Measurements from ENCODE around the gene CR1L. TPM values are rescaled to one million over a fixed set of nuclear protein-coding genes. Genes with fewer than 3 reads are reported as not detected.
"Not testable (repeated sequence)": the region's sequence is repeated elsewhere in the genome, so short reads cannot be mapped to it uniquely, and the experiment has no call there.

Gene CR1L
- total RNA-seq, 2 donors from 2014 or later = not detected

DNA sequence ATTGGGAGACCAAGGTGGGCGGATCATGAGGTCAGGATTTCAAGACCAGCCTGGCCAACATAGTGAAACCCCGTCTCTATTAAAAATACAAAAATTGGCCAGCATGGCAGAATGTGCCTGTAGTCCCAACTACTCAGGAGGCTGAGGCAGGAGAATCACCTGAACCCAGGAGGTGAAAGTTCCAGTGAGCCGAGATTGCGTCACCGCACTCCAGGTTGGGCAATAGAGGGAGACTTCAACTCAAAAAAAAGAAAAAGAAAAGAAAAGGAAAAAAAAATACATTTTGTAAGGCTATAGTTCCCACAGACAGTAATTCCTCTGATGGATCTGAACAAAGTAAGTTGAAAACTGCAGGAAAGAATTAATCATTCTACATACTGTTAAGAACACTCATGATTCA lies 58.8 kb downstream of the CR1L start:
- TF ChIP-seq CTCF (IDR thresholded peaks at IDR 0.05) = no peak
- no peak overlapping the region for H3K27ac ChIP-seq
- no peak overlapping the region for H3K4me3 ChIP-seq
- DNase-seq (ENCODE audit: low spot score) = no peak
- H3K36me3 ChIP-seq = no peaks in the 10 kb centered on the region
- H3K27me3 ChIP-seq = no peaks in the 10 kb centered on the region
- H3K4me1 ChIP-seq = no peaks in the 10 kb centered on the region
- no peaks in the 10 kb centered on the region for H3K9me3 ChIP-seq

DNA sequence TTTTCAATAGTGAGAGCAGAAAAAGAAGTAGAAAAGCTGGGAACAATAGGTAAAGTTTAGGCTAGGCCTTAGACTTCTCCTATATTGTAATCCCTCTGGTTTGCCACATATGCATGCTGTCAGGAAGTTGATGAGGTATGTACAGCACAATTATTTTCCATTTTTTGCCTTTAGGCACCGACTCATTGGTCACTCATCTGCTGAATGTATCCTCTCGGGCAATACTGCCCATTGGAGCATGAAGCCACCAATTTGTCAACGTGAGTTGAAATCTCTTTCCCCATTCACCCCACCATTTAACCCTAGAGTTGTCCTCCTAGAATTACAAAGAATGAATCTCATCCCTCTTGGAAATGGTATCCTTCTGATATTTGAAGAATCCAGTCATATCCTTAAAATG lies 63.1 kb downstream of the CR1L start:
- not testable (repeated sequence) for H3K27ac ChIP-seq; H3K9me3 ChIP-seq; H3K36me3 ChIP-seq; H3K27me3 ChIP-seq; DNase-seq (ENCODE audit: low spot score); H3K4me1 ChIP-seq; H3K4me3 ChIP-seq

GRCh38 chr1:207711285-207711684 lies 66.4 kb downstream of the CR1L start:
- H3K27ac ChIP-seq = no peak overlapping the region
- no peak for TF ChIP-seq CTCF (IDR thresholded peaks at IDR 0.05)
- H3K4me3 ChIP-seq = no peak overlapping the region
- H3K4me1 ChIP-seq = no peaks in the 10 kb centered on the region
- no peak for DNase-seq (ENCODE audit: low spot score)
- no peaks in the 10 kb centered on the region for H3K9me3 ChIP-seq
- H3K36me3 ChIP-seq = no peaks in the 10 kb centered on the region
- H3K27me3 ChIP-seq = no peaks in the 10 kb centered on the region

DNA sequence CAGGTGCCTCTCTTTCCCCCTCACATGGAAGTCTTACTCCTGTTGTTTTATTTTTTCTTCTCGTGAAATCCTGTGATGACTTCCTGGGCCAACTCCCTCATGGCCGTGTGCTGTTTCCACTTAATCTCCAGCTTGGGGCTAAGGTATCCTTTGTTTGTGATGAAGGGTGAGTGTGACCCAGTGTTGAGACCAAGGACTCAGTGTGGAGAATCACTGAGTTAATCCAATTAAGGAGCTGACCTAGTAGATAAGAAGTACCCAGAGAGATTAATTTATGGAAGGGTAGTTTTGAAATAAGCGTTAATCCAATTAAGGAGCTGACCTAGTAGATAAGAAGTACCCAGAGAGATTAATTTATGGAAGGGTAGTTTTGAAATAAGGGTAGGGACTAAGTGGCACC lies 67.8 kb downstream of the CR1L start:
- H3K4me3 ChIP-seq; H3K4me1 ChIP-seq; H3K27me3 ChIP-seq; DNase-seq (ENCODE audit: low spot score); H3K27ac ChIP-seq; H3K9me3 ChIP-seq; H3K36me3 ChIP-seq: not testable (repeated sequence)

- Histone ChIP-seq H3K9me3 (no peaks in the 10 kb centered on the region), H3K36me3 (no peaks in the 10 kb centered on the region), H3K4me1 (no peaks in the 10 kb centered on the region), H3K4me3 (no peak overlapping the region), H3K27ac (no peak overlapping the region), H3K27me3 (no peaks in the 10 kb centered on the region)
- no peak for TF ChIP-seq CTCF (IDR thresholded peaks at IDR 0.05)
- DNase-seq (ENCODE audit: low spot score) = no peak
Observed at GRCh38 chr1:207713529-207713928, 68.6 kb downstream of the CR1L start.

DNA sequence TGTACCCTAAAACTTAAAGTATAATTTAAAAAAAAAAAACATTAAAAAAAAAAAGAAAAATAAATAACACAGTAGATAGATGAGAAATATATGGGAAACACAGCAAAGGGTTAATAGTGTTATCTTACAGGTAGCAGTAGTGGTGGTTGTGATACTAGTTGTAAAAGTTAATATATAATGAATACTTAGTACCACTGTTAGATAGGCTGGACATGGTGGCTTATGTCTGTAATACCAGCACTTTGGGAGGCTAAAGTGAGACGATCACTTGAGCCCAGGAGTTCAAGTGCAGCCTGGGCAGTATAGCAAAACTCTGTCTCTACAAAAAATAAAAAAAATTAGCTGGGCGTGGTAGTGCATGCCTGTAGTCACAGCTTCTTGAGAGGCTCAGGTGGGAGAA lies 74.3 kb downstream of the CR1L start:
- H3K27me3 ChIP-seq = no peaks in the 10 kb centered on the region
- H3K4me1 ChIP-seq = no peaks in the 10 kb centered on the region
- no peak overlapping the region for H3K4me3 ChIP-seq
- no peak for TF ChIP-seq CTCF (IDR thresholded peaks at IDR 0.05)
- peaks cover 0 to 4% of the 10 kb centered on the region in 2 donors for H3K9me3 ChIP-seq
- H3K36me3 ChIP-seq = no peaks in the 10 kb centered on the region
- no peak for DNase-seq (ENCODE audit: low spot score)
- no peak overlapping the region for H3K27ac ChIP-seq

DNA sequence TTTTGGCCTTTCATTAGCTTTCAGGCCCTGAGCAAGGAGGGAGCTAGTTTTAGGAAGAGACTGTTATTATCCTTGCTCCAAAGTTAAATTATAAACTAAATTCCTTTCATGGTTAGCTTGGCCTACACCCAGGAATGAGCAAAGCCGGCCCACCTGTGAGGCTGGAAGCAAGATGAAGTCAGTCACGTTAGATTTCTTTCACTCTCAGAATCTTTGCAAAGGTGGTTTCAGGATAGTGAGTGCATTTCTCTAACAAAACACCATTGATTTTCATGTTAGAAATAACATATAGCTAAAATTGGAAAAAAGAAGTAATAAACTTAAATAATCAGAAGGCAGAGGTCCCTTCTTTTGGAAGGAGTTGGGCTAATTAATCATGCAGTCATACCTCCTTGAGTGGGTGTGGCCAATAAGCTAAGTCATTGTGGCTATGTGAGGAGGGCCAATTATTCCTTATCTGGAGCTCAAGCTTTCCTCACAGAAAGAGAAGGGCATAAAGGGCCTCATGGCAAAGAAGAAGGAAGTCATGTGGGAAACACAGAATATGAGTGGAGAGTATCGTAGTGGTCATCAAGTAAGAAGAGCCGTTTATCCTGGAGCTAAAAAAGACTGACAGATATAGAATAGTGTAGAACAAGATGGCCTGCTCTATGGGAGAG lies 83.4 kb downstream of the CR1L start:
- H3K27me3 ChIP-seq; DNase-seq (ENCODE audit: low spot score); H3K9me3 ChIP-seq; H3K36me3 ChIP-seq; H3K27ac ChIP-seq; H3K4me1 ChIP-seq; H3K4me3 ChIP-seq: not testable (repeated sequence)

DNA sequence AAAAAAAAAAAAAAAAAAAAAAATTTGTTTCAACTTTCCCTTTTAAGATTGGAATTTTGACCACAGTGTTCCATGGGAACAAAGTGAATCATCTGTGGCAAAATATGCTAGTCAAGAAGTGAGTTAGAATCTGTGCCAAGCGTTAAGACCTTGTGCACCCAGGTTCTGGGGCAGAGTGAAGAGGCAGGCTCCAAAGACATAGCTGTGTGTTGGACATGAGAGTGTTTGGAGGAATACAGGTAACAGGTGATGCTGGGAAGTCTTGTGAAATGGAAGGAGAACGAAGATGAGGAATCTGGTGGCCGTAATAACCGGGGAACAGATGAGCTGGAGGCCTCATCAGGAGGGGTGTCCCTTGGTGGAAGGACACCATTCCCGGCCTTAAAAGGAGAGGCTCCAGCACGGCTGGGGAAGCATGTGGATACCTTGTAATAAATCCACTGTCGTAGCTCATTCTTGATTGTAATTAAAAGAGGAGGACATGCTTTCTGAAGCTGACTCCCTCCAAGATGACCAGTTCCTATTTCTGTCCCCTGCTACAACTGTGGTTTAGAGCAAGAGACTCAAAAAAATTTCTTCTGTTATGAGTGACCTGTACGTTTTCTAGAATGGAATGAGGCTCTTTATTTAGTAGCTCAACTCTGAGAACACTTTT lies 92.7 kb downstream of the CR1L start:
- not testable (repeated sequence) for H3K36me3 ChIP-seq; H3K4me1 ChIP-seq; DNase-seq (ENCODE audit: low spot score); H3K9me3 ChIP-seq; H3K27me3 ChIP-seq; H3K27ac ChIP-seq; H3K4me3 ChIP-seq

GRCh38 chr1:207738158-207738659 lies 93.3 kb downstream of the CR1L start:
- H3K36me3 ChIP-seq; DNase-seq (ENCODE audit: low spot score); H3K27me3 ChIP-seq; H3K9me3 ChIP-seq; H3K27ac ChIP-seq; H3K4me3 ChIP-seq; H3K4me1 ChIP-seq: not testable (repeated sequence)
